ENCODE results near the gene SCGB1C2. TPM values are rescaled to one million over a fixed set of nuclear protein-coding genes. Genes with fewer than 3 reads are reported as not detected.

SCGB1C2 gene
- total RNA-seq, 1 donor from 2014 or later: not detected

DNA sequence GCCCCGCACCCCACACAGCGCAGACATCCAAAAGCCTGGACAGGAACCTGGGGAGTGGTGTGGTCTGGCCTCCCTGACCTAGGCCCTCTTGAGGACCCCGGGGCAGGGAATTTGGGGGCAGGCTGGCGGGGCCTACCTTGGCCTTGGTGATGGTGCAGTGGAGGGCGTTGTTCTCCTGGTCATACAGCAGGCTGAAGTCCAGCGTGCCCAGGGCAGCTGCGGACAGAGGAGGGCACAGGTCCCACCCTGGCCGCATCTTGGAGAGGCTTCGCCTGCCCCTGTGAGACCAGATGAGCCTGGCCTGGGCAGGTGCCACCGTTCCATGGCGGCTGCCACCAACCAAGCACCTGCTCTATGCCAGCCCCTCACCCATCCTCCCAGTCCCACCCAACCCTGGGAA, 35.0 kb downstream of the SCGB1C2 start:
- DNase-seq: no peak

DNA sequence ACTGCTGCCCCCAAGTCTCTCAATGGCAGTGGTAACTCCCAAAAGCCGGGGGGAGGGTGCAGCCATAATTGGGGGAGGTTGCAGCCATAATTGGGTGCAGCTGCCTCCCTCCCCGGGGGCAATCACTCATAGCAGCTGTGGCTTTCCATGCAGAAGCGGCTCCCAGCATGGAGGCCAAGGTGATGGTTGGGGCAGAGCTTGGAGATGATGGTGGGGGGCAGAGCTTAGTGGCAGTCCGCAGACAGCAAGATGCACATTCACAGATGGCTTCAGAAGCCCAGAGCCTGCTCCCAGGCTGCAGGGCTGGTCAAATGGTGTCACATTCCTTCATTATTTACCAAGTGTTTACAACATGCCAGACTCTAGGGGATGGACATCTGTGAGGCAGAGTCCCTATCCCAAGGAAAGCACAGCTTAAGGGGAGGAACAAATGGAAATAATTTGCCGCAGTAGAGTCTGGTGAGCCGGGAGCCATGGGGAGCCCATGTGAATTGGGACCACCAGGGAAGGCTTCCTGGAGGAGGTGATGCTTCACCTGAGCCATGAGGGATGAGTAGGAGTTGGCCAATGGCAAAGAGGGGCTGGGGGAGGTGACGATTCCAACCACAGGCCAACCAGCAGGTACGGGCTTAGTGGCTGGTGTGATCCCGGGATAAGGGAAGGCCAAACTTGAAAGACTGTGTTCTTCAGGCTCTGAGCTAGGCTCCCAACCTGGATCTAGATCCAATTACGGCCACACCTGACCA, 36.0 kb downstream of the SCGB1C2 start:
- peak; percentile 8 for DNase-seq

DNA sequence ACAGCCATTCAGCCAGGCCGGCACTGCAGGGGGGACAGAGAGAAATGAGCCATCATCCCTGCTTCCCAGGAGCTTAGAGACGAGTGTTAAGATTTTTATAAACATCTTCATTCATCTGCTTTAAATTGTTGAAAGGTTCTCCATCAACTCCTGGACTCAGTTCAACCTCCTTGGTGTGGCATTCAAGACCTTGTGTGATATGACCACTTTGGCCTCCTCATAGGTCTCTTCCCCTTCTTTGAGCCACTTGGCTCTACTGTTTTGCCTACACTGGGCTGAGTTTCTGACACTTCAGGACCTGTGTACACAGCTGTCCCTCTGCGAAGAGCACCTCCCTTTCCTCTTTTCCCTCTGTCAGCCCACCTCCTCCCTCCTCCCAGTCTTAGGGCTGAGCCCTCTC, 39.8 kb downstream of the SCGB1C2 start:
- DNase-seq: no peak

DNA sequence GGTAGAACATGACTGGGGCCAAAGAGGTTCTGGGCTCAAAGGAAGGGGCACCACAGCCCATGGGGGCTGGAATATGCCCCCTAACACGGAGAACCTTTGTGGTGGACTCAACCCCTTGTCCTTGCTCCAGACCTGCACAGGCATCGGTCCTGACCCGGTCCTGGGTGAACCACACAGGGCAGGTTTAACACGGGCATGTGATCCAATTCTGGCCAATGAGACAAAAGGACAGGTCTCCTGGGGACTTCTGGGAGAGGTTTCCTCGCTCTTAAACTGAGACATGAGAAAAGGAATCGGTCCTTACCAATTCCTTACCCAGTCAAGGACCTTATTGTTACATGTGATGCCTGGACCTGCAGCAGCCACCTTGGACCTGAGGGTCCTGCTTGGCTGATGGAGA, 40.4 kb downstream of the SCGB1C2 start:
- no peak for DNase-seq

DNA sequence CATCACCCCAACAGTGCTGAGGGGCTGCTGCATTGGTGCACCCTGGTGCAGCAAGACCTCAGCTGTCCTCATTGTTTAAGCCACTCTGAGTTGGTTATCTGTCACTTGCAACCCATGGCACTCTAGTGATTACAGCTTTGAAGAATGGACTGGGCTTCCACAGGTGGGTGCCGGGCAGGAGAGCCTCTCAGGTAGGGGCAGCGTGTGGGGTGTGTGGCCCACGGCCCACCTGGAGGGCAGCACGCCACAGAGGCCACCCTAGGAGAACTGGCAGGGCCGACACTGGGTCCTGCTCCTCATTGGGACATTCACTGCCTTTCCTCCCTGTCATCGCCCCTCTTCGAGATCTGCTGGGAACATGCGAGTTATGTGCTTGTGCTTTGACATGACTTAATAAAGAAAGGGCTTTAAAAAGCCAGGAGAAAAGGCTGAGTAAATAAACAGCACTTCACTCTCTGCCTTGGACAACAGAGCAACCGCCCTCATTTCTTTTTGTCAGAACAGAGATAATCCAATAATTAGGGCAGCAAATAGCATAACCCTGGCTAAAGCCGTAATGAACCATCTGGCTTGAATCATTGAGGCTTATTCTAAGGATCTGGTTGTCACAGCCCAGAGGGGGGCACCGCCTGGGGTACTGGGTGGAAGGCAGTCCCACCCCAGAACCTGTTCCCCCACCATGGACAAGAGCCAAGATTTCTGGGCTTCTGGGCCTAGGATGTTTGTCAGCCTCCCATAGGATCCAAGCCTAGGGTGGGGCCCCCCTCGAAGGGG, 41.1 kb downstream of the SCGB1C2 start:
- peak; percentile 83 for DNase-seq

DNA sequence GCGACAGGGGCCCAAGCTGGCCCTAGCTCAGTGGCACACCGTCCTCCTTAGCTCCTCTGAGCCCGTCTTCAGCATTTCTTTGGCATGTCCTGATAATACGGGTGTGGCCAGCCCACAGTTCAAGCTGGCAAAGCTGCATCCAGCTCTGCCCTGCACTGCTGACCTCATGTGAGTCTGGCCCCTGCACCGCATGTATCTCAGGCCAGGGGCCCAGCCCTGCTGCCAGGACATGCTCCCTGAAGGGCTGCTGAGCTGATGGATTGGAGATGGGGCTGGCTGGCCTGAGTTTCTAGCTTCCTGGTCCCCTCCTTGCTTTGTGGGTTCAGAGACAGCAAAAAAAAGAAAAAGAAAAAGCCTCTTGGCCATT, 41.7 kb downstream of the SCGB1C2 start:
- no peak for DNase-seq

DNA sequence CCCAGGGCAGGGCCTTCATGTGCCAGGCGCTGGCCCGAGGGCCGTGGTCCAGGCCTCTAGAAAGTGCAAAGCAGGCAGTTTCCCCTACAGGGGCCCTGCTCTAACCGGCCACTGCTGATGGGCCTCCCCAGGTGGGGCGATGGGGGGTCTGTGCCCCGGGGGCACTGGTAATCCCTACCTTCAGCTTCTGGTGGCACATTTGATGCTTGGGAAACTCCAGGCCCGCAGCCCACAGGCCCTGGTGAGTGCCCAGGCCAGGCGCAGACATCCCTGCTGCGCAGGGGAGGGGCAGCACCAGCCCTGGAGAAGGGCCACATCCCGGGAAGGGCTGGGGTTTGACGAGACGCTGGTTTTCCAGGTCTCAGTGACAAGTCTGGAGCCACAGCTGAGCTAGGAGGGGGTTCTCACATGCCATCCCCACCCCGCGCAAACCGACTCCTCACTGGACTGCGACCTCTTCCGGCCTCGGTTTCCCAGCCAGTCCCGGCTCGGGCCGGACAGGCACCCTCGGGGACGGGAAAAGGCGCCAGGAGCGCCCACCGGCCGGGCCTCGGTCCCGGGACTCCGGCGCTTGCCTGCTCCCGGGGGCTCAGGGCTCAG, 42.5 kb downstream of the SCGB1C2 start:
- DNase-seq: peak; percentile 18

DNA sequence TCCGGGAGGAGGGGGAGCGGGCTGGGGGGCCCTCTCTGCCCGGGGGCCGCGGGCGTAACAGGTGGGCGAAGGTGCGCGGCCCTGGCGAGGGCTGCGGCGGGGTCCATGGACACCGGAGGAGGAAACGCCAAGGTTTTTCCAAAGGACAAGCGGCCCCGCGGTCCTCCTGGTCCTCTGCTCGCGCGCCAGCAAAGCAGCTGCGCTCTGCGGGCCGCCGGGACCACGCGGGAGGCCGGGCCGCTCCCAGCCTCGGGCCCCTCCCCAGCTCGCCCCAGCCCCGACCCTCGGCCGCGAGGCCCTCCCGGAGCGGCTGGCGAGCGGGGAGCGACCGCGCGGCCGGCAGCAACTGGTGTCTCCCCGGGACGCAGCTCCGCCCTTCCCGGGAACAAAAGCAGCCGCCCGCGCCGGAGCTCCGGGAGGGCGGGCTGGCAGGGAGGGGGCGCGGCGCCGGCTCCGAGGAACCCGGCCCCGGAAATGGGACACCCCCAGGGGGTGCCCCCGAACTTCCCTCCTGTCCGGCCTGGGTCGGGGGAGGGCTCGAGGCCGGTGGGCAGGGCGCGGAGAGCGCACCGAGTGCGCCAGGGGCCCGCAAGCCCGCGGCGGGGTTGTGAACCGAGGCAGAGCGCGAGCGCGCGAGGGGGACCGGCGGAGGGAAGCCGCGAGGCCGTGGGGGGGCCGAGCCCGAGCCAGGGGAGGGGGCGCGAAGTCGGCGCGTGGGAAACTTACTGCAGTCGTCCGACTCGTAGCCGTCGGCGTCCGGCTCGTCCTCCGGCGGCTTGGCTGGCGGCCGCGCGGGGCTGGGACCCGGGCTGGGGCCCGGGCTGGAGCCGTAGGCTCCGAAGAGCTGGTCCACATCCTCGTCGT, 43.2 kb downstream of the SCGB1C2 start:
- peak; percentile 58 for DNase-seq

DNA sequence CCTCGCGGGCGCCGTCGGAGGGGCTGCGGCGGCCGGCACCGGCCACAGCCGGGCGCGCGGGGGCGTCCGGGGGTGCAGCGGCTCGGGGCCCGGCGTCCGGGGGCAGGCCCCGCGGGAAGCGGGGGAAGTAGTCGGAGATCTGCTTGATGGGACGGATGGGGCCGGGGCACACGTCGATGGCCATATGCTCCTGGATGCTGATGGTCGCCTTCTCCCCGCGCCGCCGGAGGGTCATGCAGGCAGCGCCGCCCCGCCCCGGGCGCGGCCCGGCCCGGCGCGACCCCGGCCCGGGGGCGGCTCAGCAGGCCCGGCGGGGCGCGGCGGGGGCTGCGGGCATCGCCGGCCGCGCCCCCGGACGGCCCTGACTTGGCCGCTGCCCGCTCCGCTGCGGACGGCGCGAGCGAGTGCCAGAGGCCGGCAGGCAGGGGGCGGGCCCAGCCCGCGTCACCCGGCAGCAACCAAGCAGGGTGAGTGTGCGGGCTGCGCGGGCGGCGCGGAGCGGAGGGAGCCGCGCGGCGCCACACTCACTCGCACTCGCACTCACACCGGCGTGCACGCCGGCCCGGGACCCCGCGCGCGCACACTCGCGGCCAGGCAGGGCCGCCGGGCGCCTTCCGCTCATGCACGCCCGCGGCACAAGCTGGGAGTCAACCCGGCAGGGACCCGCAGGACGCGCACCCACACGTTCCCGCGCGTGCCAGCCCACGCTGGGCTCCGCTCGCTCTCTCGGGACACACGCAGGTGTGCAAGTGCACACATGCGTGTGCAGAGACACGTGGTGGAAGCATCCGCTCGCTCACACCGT, 44.1 kb downstream of the SCGB1C2 start, which contains the start of gene DOC2B:
Gene DOC2B, minus strand, starts transcription at position 406 of the 805 bp plus-strand sequence. Its CDS starts 171 bp downstream, at position 235.
- peak; percentile 64 for DNase-seq

DNA sequence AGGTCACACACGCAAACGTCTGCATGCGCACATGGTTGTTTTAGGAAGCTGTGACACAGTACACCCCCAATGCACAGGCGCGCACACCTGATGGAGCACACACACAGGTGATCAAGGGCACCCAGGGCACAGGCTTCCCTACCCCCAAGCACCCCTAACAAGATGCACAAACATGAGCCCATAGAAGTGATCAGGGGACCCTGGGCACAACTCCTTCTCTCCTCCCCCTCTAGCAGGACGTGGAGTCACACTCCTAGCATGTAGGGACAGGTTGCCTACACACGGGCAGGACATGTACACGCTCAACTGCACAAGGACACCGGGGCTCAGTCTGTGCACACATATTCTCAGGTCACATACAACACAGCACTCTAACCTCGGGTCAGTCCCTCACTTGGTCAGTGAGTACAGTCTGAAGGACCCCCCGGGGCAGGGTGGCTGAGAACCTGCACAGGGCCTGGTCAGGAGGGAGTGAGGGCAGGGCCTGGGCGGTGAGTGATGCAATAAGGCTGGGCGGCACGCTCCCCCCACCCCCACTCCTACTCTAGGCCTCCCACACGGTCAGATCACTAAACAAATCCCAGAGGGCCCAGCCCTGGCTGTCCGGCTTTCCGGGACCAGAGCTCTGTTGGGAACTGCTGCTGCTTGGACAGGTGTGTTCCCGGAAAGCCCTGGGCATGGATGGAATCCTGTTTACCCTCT, 44.8 kb downstream of the SCGB1C2 start:
- peak; percentile 15 for DNase-seq

DNA sequence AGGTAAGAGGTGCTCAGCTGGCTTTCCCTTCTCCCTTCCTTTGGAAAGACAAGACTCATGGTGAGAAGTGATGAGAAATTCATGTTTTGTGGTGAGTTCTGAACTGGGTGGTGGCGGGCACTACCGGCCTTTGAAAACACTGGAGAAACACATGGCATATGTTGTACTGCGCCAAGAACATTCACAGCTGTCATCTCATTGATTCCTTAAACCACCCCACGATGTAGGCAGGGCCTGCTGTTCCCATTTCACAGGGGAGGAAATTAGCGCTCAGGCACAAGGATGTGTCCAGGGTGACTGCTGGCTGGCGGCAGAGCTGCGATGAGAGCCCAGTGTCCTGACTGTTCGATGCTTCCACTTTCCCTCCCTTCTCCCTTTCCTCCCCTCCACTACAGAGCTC, 45.7 kb downstream of the SCGB1C2 start:
- DNase-seq: peak; percentile 61

DNA sequence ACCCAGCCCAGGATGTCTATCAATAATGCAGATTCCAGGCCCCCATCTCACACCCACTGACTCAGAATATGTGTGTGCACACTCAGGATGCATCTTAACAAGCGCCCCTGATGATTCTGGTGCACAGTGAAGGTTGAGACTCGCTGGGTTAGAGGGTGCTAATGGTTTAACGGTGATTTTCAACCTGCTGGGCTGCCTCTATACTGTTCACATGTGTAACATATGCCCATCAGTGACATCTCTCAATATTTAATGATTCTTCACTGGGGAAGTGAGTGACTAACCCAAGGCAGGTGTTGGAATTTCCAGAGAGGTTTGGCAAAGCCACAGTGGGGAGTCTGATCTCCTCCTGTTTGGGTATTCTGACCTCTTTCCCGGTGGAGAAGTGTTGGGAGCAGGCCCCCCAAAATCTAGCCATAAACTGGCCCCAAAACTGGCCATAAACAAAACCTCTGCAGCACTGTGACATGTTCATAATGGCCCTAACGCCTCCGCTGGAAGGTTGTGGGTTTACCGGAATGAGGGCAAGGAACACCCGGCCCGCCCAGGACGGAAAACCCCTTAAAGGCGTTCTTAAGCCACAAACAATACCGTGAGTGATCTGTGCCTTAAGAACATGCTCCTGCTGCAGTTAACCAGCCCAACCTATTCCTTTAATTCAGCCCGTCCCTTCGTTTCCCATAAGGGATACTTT, 48.2 kb downstream of the SCGB1C2 start:
- DNase-seq: no peak

DNA sequence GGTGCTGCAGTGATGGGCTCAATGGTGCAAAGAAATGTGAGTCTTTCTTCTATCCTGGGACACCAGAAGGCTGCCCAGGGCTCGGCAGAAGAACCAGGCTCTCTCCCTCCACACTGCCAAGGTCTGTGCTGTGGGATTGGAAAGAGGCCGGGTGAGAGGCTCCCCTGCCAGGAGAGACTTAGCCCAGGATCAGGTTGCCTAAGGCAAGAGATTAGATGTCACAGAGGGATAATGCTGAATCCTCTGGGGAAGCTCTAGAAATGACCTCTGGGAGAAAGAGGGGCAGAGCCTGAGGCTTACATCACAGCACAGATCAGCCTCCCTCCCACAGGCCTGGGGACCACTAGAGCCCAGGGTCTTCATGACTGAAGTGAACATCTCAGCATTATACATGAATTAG, 49.8 kb downstream of the SCGB1C2 start:
- DNase-seq: no peak

Small RNA genes within 50 kb of the gene (small RNA-seq; reads per million reads assigned to genes)
- gene RF00026 (ENCODE audit: low replicate concordance): not detected

Other genes starting within 250 kb of the SCGB1C2 start
- 5.0 TPM for gene DOC2B, start 44.1 kb downstream of the SCGB1C2 start, total RNA-seq
- gene RPH3AL, start 215.2 kb downstream of the SCGB1C2 start, total RNA-seq: 16.9 TPM

Measured in tongue (tissue), 3 donors.